Central memory CD8-positive, alpha-beta T cell (primary cell): Measurements from ENCODE around the gene KICS2.
"Not testable (repeated sequence)": the region's sequence is repeated elsewhere in the genome, so short reads cannot be mapped to it uniquely, and the experiment has no call there.

Experiments
- ATAC-seq: fragments of 150-1000 bp; cut with Tn5 transposase; replicated peaks from 2 replicates; pipeline ENCODE4 v1.10.0; 2022; ENCODE audit warnings: mild to moderate bottlenecking, moderate FRiP score, moderate number of reproducible peaks; ENCODE audit not compliant: poor library complexity, severe bottlenecking; ENCODE audit errors: extremely low read depth
- DNase-seq, 2 donors: peaks; one replicate each; pipeline ENCODE4 v3.0.0; 2021; ENCODE audit warnings: low spot score in 2 of 2
- H3K27ac Mint-ChIP-seq: one replicate; pipeline ENCODE4 v1.8.0; 2022; ENCODE audit warnings: low read depth, mild to moderate bottlenecking, moderate library complexity, mixed read lengths
- H3K27me3 Mint-ChIP-seq: one replicate; pipeline ENCODE4 v1.8.0; 2022; ENCODE audit warnings: mixed read lengths
- H3K36me3 Mint-ChIP-seq: one replicate; pipeline ENCODE4 v1.8.0; 2022; ENCODE audit warnings: mild to moderate bottlenecking, moderate library complexity, mixed read lengths; ENCODE audit not compliant: insufficient read depth
- H3K4me1 Mint-ChIP-seq: one replicate; pipeline ENCODE4 v1.8.0; 2022; ENCODE audit warnings: mixed read lengths
- H3K4me3 Mint-ChIP-seq: one replicate; pipeline ENCODE4 v1.8.0; 2022; ENCODE audit warnings: mild to moderate bottlenecking, moderate library complexity, mixed read lengths
- H3K9me3 Mint-ChIP-seq: one replicate; pipeline ENCODE4 v1.8.0; 2022; ENCODE audit warnings: mixed read lengths

Gene KICS2

DNA sequence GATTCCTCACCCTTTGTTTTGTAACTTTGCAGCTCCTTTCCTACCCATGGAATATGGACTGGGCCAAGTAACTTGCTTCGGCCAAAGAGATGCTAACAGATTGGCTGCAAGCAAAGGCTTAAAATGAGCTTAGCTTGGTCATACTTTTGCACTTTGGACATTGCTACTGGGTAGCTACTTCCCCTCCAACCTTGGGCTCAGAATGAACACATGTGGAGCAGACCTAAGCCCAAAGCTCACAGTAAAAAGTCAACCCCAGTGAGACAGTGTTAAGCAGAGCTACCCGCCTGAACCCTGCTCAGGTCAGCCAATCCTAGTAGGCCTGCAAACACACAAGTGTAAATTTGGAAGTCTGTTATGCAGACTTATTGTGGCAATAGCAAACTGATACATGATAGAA lies 14.6 kb downstream of the KICS2 start:
- no peaks in the 10 kb centered on the region for H3K27me3 Mint-ChIP-seq
- DNase-seq, result no peak
- no peak overlapping the region for H3K4me3 Mint-ChIP-seq
- H3K4me1 Mint-ChIP-seq, result no peaks in the 10 kb centered on the region
- H3K27ac Mint-ChIP-seq, result no peak overlapping the region
- peaks cover 10% of the 10 kb centered on the region for H3K36me3 Mint-ChIP-seq
- no peaks in the 10 kb centered on the region for H3K9me3 Mint-ChIP-seq
- no peak for ATAC-seq

DNA sequence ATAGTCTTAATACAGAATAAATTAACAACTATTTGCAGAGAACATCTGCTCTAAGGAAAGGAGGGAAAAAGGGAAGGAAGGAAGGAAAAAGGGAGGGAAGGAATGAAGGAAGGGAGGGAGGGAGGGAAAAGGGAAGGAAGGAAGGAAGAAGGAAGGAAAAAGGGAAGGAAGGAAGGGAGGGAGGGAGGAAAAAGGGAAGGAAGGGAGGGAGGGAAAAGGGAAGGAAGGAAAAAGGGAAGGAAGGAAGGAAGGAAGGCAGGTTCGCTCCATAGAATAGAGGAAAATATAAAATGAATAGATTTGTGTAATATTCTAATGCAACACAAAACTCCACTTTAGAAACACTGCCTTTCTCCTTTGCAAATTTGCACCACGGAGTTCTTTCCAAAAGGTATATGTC lies 16.6 kb downstream of the KICS2 start:
- Mint-ChIP-seq H3K4me1 (no peaks in the 10 kb centered on the region), H3K9me3 (no peaks in the 10 kb centered on the region), H3K27ac (no peak overlapping the region), H3K4me3 (no peak overlapping the region), H3K27me3 (no peaks in the 10 kb centered on the region), H3K36me3 (peaks cover 6% of the 10 kb centered on the region)
- ATAC-seq (no peak), DNase-seq (no peak)

DNA sequence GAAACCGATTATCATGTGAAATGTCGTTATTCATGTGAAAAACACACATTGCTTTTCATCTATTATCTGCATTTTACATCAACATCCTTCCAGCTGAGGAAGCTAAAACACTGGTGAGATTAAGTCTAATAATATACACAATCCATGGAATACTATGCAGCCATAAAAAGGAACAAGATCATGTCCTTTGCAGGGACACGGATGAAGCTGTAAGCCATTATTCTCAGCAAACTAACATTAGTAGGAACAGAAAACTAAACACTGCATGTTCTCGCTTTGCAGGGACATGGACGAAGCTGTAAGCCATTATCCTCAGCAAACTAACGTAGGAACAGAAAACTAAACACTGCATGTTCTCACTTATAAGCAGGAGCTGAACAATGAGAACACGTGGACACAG lies 18.3 kb downstream of the KICS2 start:
- H3K27me3 Mint-ChIP-seq, result no peaks in the 10 kb centered on the region

DNA sequence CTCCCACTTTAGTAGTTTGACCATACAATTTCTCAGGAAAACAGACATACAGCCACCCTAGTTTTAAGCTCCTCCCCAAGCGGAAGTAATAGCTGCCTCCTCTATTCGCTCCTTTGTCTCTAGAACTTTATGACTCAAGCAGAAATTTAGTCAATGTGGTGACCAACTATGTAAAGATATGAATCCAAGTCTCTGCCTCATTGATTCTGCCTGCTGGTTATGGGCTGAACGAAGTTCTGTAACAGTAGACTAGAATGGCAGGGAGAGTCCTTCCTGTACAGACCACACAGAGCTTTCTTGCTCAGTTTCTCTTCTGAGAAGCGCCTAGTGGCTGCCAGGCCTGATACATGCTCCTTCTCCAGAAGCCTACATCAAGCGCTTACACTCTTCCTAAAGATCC lies 19.1 kb downstream of the KICS2 start:
- Mint-ChIP-seq H3K27me3 (no peaks in the 10 kb centered on the region), H3K27ac (no peak overlapping the region), H3K9me3 (no peaks in the 10 kb centered on the region), H3K4me1 (no peaks in the 10 kb centered on the region), H3K4me3 (no peak overlapping the region), H3K36me3 (peaks cover 6% of the 10 kb centered on the region)
- ATAC-seq (no peak), DNase-seq (no peak)

More for the DNA sequence above, 18.3 kb downstream of the KICS2 start:
- no peak for DNase-seq
- Mint-ChIP-seq H3K4me3 (no peak overlapping the region), H3K4me1 (no peaks in the 10 kb centered on the region), H3K27ac (no peak overlapping the region), H3K36me3 (peaks cover 6% of the 10 kb centered on the region), H3K9me3 (no peaks in the 10 kb centered on the region)
- ATAC-seq, result no peak

DNA sequence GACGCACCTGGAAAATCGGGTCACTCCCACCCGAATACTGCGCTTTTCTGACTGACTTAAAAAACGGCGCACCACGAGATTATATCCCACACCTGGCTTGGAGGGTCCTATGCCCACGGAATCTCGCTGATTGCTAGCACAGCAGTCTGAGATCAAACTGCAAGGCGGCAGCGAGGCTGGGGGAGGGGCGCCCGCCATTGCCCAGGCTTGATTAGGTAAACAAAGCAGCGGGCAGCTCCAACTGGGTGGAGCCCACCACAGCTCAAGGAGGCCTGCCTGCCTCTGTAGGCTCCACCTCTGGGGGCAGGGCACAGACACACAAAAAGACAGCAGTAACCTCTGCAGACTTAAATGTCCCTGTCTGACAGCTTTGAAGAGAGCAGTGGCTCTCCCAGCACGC lies 26.3 kb downstream of the KICS2 start:
- not testable (repeated sequence) for ATAC-seq, H3K27me3 Mint-ChIP-seq, H3K9me3 Mint-ChIP-seq, H3K4me3 Mint-ChIP-seq, H3K27ac Mint-ChIP-seq, H3K4me1 Mint-ChIP-seq, DNase-seq
- peaks cover 13% of the 10 kb centered on the region for H3K36me3 Mint-ChIP-seq

DNA sequence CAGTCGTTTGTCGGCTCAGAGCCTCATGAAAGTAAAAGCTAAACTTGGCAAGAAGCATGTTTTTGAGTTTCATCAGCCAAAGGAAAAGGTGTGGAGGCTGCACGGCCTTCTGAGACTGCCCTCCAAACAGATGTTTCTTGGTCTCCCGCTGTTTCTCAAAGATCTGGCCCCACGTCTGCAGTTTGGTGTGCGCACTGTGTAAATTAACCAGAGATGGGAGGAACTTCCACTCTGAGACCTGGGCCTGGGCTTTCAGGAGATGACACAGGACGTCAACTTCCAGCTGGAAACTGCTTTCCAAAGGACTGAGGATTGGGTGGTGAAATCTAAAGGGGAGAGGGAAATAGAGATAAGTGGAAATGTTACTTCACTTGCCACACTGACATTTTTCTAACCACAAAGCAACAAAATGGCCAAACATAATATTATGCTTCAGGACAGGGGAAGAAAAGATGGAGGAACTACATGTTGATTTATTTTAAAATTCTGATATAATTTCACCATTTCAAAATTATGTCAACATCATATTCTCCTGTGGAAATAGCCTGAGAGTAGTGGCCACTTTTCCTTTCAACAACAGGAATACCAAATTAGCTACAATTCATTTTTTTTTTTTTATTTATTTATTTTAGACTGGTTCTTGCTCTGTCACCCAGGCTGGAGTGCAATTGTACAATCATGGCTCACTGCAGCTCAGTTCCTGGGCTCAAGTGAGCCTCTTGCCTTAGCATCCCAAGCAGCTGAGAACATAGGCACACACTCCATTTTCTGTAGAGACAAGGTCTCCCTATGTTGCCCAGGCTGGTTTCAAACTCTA lies 27.6 kb downstream of the KICS2 start:
- Mint-ChIP-seq H3K27me3 (no peaks in the 10 kb centered on the region), H3K9me3 (no peaks in the 10 kb centered on the region), H3K27ac (no peak overlapping the region), H3K36me3 (peaks cover 13% of the 10 kb centered on the region), H3K4me3 (no peak overlapping the region), H3K4me1 (no peaks in the 10 kb centered on the region)
- DNase-seq (no peak), ATAC-seq (no peak)

DNA sequence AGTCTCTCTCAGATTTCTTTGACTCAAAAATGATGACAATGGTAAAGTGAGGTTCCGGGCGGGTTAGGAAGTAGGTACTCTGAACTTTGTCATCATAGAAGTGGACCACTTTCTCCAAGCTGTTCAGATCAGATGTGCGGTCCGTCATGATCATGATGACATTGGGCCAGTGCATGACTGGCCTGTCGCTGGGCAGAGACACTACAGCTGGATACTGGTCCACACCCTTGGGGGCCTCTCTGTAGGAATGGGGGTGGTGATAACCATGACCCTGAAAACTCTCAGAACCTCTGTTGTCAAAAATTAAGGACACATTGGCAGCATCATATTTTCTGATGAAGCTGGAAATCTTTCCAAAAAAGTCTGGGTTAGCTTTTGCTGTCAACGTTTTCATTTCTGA lies 28.2 kb downstream of the KICS2 start:
- Mint-ChIP-seq H3K27me3 (no peaks in the 10 kb centered on the region), H3K36me3 (peaks cover 13% of the 10 kb centered on the region), H3K9me3 (no peaks in the 10 kb centered on the region), H3K4me3 (no peak overlapping the region), H3K4me1 (no peaks in the 10 kb centered on the region), H3K27ac (no peak overlapping the region)
- no peak for DNase-seq
- ATAC-seq, result no peak

DNA sequence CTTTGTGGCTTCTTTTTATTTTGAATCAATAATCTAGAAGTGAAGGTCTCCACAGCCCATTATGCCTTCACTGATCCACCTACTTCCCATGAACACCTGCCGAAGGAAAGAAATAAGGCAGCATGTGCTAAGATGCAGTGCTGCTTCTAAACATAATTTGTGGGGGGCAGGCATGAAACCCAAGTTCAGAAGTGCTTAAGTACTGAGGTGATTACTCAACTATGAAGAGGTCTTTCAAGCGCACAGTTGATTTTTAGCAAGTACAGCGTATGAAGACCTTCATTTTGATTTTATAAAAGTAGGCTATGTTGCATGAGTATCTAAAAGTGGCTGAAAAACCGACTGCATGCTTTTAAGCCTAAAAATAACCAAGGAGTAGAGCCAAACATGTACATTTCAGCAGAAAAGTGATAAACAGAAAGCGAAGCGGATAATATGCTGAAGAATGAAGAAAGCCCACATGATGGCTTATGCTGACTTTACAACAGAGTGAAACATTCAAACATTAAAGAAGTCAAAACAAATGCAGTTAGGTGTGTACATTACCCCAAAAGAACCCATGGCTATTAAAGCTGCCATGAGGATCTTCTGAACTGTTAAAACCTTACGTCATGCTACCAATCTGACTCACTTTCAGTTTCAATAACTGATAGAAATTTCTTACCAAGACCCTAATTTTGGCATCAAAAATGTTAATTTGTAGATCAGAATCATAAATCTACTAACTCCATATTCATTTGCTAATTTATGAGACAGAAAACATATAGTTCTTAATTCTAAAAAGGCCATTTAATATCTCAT lies 29.3 kb downstream of the KICS2 start:
- ATAC-seq (no peak), DNase-seq (no peak)
- Mint-ChIP-seq H3K4me3 (no peak overlapping the region), H3K27ac (no peak overlapping the region), H3K36me3 (peaks cover 13% of the 10 kb centered on the region), H3K27me3 (no peaks in the 10 kb centered on the region), H3K4me1 (no peaks in the 10 kb centered on the region), H3K9me3 (no peaks in the 10 kb centered on the region)

DNA sequence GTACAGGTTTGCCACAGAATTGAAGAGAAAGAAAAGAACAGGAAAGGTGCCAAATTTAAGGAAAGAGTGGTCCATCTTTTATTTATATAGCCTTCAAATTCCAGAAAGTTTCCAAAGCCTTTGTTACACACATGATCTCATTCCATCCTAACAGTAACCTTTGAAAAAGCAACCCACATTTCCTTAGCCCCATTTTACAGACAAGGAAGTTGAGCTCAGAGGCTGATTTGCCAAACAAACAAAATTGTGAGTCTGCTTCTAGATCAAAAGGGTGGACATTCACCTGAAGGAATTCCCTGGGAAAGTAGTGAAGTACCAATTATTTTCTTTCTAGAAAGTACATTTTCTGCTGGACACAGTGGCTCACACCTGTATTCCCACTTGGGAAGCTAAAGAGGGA lies 32.0 kb downstream of the KICS2 start:
- H3K27ac Mint-ChIP-seq, result no peak overlapping the region
- no peaks in the 10 kb centered on the region for H3K4me1 Mint-ChIP-seq
- H3K9me3 Mint-ChIP-seq, result no peaks in the 10 kb centered on the region
- H3K36me3 Mint-ChIP-seq, result peaks cover 13% of the 10 kb centered on the region
- ATAC-seq, result no peak
- no peaks in the 10 kb centered on the region for H3K27me3 Mint-ChIP-seq
- no peak overlapping the region for H3K4me3 Mint-ChIP-seq
- no peak for DNase-seq

DNA sequence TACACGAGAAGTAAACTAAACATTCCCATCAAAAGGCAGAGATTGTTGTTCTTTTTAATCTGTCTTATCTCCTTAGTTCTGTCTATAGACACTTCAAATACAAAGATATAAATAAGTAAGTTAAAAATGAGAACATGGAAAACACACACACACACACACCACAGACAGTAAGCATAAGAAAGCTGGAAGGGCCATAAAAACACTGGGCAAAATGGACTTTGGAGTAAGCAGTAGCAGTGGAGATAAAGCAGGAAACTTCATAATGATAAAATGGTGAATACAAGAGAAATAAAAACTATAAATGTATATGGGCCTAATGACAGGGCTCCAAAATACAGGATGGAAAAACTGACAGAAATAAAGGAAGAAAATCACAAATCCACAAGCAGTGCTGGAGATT lies 32.6 kb downstream of the KICS2 start:
- ATAC-seq (no peak), DNase-seq (no peak)
- Mint-ChIP-seq H3K4me3 (no peak overlapping the region), H3K27ac (no peak overlapping the region), H3K36me3 (peaks cover 10% of the 10 kb centered on the region), H3K4me1 (no peaks in the 10 kb centered on the region), H3K27me3 (no peaks in the 10 kb centered on the region), H3K9me3 (no peaks in the 10 kb centered on the region)

DNA sequence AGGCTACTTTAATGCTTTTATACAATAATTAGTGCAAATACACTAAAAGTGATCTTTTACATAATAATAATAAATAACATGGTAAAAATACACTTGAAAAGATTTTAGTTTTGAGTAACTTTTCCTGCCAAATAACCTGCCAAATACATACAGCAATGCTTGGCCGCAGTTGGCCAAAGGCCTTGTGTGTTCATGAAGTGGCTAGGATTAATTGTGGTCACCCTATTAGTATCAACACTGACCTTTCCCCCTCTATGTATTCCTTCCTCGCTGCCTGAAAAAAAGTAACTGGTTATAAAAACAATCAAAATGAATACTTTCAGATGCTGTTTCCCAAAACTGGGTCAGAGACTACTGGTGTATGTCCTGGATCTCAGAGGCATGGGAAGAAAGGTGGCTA lies 34.3 kb downstream of the KICS2 start:
- H3K27ac Mint-ChIP-seq, result no peak overlapping the region
- no peaks in the 10 kb centered on the region for H3K4me1 Mint-ChIP-seq
- H3K4me3 Mint-ChIP-seq, result no peak overlapping the region
- DNase-seq (no peak), ATAC-seq (no peak)
- H3K27me3 Mint-ChIP-seq, result no peaks in the 10 kb centered on the region
- H3K36me3 Mint-ChIP-seq, result peaks cover 7% of the 10 kb centered on the region
- no peaks in the 10 kb centered on the region for H3K9me3 Mint-ChIP-seq

DNA sequence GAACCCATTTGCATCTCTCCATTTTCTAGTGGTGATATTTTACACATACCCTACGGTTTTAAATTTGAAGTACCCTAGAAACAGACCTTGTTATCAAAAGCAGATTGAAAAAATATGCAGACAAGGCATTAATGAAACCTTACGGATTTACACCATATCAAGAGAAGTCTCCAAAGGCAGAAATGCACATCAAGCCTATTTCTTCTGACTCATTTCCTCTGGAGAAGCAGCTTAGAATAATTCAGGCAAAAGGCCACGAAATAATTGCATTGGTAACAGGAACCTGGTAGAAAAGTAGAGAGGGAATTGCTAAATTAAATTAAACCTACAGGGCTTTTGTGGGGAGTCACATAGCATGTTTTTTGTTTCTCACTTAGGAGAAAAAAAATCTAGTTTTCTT lies 34.7 kb downstream of the KICS2 start:
- Mint-ChIP-seq H3K27ac (no peak overlapping the region), H3K27me3 (no peaks in the 10 kb centered on the region), H3K4me3 (no peak overlapping the region), H3K9me3 (no peaks in the 10 kb centered on the region), H3K36me3 (peaks cover 5% of the 10 kb centered on the region), H3K4me1 (no peaks in the 10 kb centered on the region)
- no peak for ATAC-seq
- DNase-seq, result no peak

DNA sequence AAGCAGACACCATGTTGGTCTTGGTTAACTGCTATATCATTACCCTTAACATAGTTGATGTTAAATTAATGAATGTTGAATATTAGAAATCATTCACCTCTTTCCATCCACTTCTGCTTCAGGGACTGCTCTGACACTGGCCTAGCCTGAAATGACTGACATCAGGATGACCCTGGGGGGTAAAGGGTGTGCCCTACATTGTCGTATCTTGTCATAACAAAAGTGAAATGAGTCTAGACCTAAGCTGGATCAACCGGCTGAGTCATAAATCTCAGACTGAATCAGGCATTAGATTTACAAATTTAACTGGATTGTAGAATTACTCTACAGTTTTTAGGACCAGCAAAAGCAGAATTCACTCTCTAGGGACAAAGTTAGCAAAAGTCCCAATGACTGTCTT lies 35.3 kb downstream of the KICS2 start:
- Mint-ChIP-seq H3K27ac (no peak overlapping the region), H3K9me3 (no peaks in the 10 kb centered on the region), H3K27me3 (no peaks in the 10 kb centered on the region), H3K4me1 (no peaks in the 10 kb centered on the region), H3K4me3 (no peak overlapping the region), H3K36me3 (peaks cover 2% of the 10 kb centered on the region)
- ATAC-seq (no peak), DNase-seq (no peak)
